Measurements from ENCODE around the gene DCST1. TPM values are rescaled to one million over a fixed set of nuclear protein-coding genes. Genes with fewer than 3 reads are reported as not detected.

DCST1 gene
- total and polyA plus RNA-seq, 2 of the 8 experiments (the other 6 are each of a cell fraction or from before 2014, with no cell fraction given), result not detected

- no peak overlapping the region for H3K18ac ChIP-seq (ENCODE audit: extremely low read depth, low read length)
- no peaks in the 10 kb centered on the region for H3K9me3 ChIP-seq (ENCODE audit: insufficient read depth in 2 of 2, low read depth in 1 of 2, low read length in 1 of 2)
- ChIA-PET CTCF (ENCODE audit: partially characterized antibody) (interaction anchor here (0.9 to 33.9 kb wide), 9 partner anchors 0 to 111 kb away, joined by 3 to 907 read pairs (median 14); partner anchors contain the start of genes ADAM15, EFNA3, EFNA4 and KRTCAP2), POLR2A (ENCODE audit: partially characterized antibody) (interaction anchor here (0.9 to 3.1 kb wide), 12 partner anchors 10 to 131 kb away, joined by 3 to 21 read pairs (median 4); partner anchors contain the start of genes EFNA3, KRTCAP2 and SHC1)
- H2BK20ac ChIP-seq (ENCODE audit: low read length), result no peak overlapping the region
- no peak overlapping the region for H3K4ac ChIP-seq (replicated peaks; ENCODE audit: insufficient read length, low read depth, low read length)
- DNase-seq (ENCODE audit: low read depth in 1 of 2, low spot score in 2 of 2) (no peak), FAIRE-seq (no peak)
- H3K27me3 ChIP-seq (replicated peaks in 1 of 4; ENCODE audit: control insufficient read depth in 3 of 4, extremely low read depth in 1 of 4, insufficient read depth in 3 of 4, low read length in 3 of 4), result peaks cover 0 to 4% (median 2%) of the 10 kb centered on the region in 4 experiments; a peak in 3 of 7 replicates
- H3K56ac ChIP-seq (replicated peaks; ENCODE audit: insufficient read length, low read depth, low read length), result no peak overlapping the region
- H2BK5ac ChIP-seq (ENCODE audit: low read depth, low read length), result no peak overlapping the region
- no peak overlapping the region for H3K9ac ChIP-seq (replicated peaks in 1 of 4; ENCODE audit: extremely low read depth in 1 of 4, low read depth in 3 of 4, low read length in 3 of 4)
- no peaks in the 10 kb centered on the region for H3K79me1 ChIP-seq (ENCODE audit: low read depth, low read length)
- H2AK5ac ChIP-seq (ENCODE audit: low read depth, low read length), result no peak overlapping the region
- 0 out of 2 replicates have a peak overlapping the region, but pooled peaks have one; percentile 8 for H2BK15ac ChIP-seq (ENCODE audit: low read length)
- 55% methylated on average over 5 of the region's 5 CpGs; no CpG with 5 or more reads in 1 of the 2 experiments for WGBS, 2 experiments (ENCODE audit: extremely low coverage in 1 of 2, insufficient coverage in 1 of 2, insufficient read length in 1 of 2, insufficient replicate concordance in 2 of 2, low coverage in 1 of 2, low lambda C conversion rate in 2 of 2, missing lambda C conversion rate in 1 of 2)
- H2AFZ ChIP-seq (ENCODE audit: low read length), result no peak overlapping the region
- peak overlapping the region in 2 of 4 experiments; percentile 60 to 85; a peak in 5 of 8 replicates for H3K4me3 ChIP-seq (ENCODE audit: extremely low read depth in 1 of 4, insufficient read depth in 2 of 4, low read depth in 3 of 4, low read length in 4 of 4)
- H3K23me2 ChIP-seq (ENCODE audit: low read depth, low read length), result peaks cover 15% of the 10 kb centered on the region
- H4K5ac ChIP-seq (ENCODE audit: insufficient read length, low read depth, low read length), result no peak overlapping the region
- peak overlapping the region; percentile 62 to 68 for H3K4me2 ChIP-seq (ENCODE audit: insufficient read depth in 1 of 2, low read depth in 2 of 2, low read length in 2 of 2)
- H3K14ac ChIP-seq (ENCODE audit: insufficient read length), result no peak overlapping the region
- no peak overlapping the region for H2BK12ac ChIP-seq (ENCODE audit: low read depth, low read length)
- no peak overlapping the region for H2BK120ac ChIP-seq (replicated peaks; ENCODE audit: low read depth, low read length)
- peaks cover 0 to 12% (median 4%) of the 10 kb centered on the region in 4 experiments; a peak in 5 of 8 replicates for H3K36me3 ChIP-seq (ENCODE audit: control insufficient read depth in 2 of 4, insufficient read depth in 4 of 4, low read length in 3 of 4)
- no peak overlapping the region for H3K27ac ChIP-seq (ENCODE audit: low read depth, low read length)
- H4K8ac ChIP-seq (ENCODE audit: extremely low read depth, insufficient read depth, low read length), result no peak overlapping the region
- H4K91ac ChIP-seq (replicated peaks; ENCODE audit: insufficient read length, low read length), result no peak overlapping the region
- TF ChIP-seq CTCF (IDR thresholded peaks at IDR 0.05; ENCODE audit: control extremely low read depth in 1 of 3, insufficient read depth in 1 of 3, low read depth in 1 of 3, low read length in 3 of 3) (peak in 1 of 3 experiments; percentile 6; a peak in 1 of 4 replicates), SUZ12 (IDR thresholded peaks at IDR 0.05; ENCODE audit: low read length) (no peak), ZNF274 (IDR thresholded peaks at IDR 0.05; ENCODE audit: borderline replicate concordance, extremely low read depth, low read length) (no peak)
- H3K79me2 ChIP-seq (ENCODE audit: control insufficient read depth in 1 of 2, insufficient read depth in 2 of 2, low read length in 2 of 2), result peaks cover 0 to 15% of the 10 kb centered on the region in 2 experiments; a peak in 2 of 4 replicates
- no peak overlapping the region for H3K23ac ChIP-seq (ENCODE audit: insufficient read length)
- peaks cover 0 to 25% (median 11%) of the 10 kb centered on the region in 4 experiments; a peak in 6 of 7 replicates for H3K4me1 ChIP-seq (replicated peaks in 1 of 4; ENCODE audit: control insufficient read depth in 3 of 4, insufficient read depth in 4 of 4, low read length in 3 of 4)
- H4K20me1 ChIP-seq (replicated peaks in 1 of 2; ENCODE audit: control insufficient read depth in 1 of 2, insufficient read depth in 2 of 2, low read length in 2 of 2), result peaks cover 7 to 20% of the 10 kb centered on the region in 2 experiments
These were observed 31.3 kb downstream of the DCST1 start for GRCh38 chr1:155064832-155065429.
